ENCODE results near the gene DHRSX.

Gene DHRSX

GRCh38 chrX:2237976-2238375 is 262.8 kb downstream of the DHRSX start:
- peaks cover 1% of the 10 kb centered on the region for H3K4me1 ChIP-seq (ENCODE audit: insufficient read depth, insufficient read length)
- TF ChIP-seq SUZ12 (IDR thresholded peaks at IDR 0.05; ENCODE audit: extremely low read depth, insufficient read depth, insufficient read length) (no peak), YY1 (IDR thresholded peaks at IDR 0.05; ENCODE audit: insufficient read depth, insufficient read length) (no peak), ZNF274 (IDR thresholded peaks at IDR 0.05; ENCODE audit: low read depth, low read length) (no peak)

GRCh38 chrX:2231570-2232192 is 269.1 kb downstream of the DHRSX start:
- no peak overlapping the region for H3K4me3 ChIP-seq (ENCODE audit: insufficient read length, low read depth)
- DNase-seq (ENCODE audit: low read depth, low spot score) = no peak
- peaks cover 5% of the 10 kb centered on the region for H3K4me1 ChIP-seq (ENCODE audit: insufficient read depth, insufficient read length)
- H3K36me3 ChIP-seq (ENCODE audit: insufficient read depth, insufficient read length, low read length) = no peaks in the 10 kb centered on the region
- H3K9ac ChIP-seq (ENCODE audit: insufficient read length, low read depth) = no peak overlapping the region
- no peaks in the 10 kb centered on the region for H3K27me3 ChIP-seq (ENCODE audit: insufficient read depth, insufficient read length)
- no peak for TF ChIP-seq YY1 (IDR thresholded peaks at IDR 0.05; ENCODE audit: insufficient read depth, insufficient read length)
- no peak for TF ChIP-seq SUZ12 (IDR thresholded peaks at IDR 0.05; ENCODE audit: extremely low read depth, insufficient read depth, insufficient read length)
- TF ChIP-seq ZNF274 (IDR thresholded peaks at IDR 0.05; ENCODE audit: low read depth, low read length) = no peak
- no peaks in the 10 kb centered on the region for H3K9me3 ChIP-seq (ENCODE audit: insufficient read depth, low read length)

More at GRCh38 chrX:2237976-2238375, 262.8 kb downstream of the DHRSX start:
- DNase-seq (ENCODE audit: low read depth, low spot score) = no peak
- Histone ChIP-seq H3K27me3 (ENCODE audit: insufficient read depth, insufficient read length) (no peaks in the 10 kb centered on the region), H3K9me3 (ENCODE audit: insufficient read depth, low read length) (no peaks in the 10 kb centered on the region), H3K9ac (ENCODE audit: insufficient read length, low read depth) (no peak overlapping the region), H3K36me3 (ENCODE audit: insufficient read depth, insufficient read length, low read length) (no peaks in the 10 kb centered on the region), H3K4me3 (ENCODE audit: insufficient read length, low read depth) (no peak overlapping the region)

DNA sequence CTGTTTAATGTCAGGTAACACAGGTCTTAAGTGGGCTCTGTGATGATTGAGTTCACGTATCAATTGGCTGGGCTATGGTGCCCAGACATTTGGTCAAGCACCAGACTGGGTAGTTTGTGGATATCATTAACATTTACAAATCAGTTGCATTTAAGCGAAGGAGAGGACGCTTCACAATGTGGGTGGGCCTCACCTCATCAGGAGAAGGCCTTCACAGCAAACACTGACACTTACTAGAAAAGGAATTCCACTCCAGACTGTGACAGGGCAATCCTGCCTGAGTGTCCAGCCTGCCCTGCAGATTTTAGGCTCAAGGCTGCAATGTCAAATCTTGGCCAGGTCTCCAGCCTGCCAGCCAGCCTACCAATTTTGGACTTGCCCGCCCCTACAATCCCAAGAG is 270.3 kb downstream of the DHRSX start:
- TF ChIP-seq YY1 (IDR thresholded peaks at IDR 0.05; ENCODE audit: insufficient read depth, insufficient read length) (no peak), SUZ12 (IDR thresholded peaks at IDR 0.05; ENCODE audit: extremely low read depth, insufficient read depth, insufficient read length) (no peak), ZNF274 (IDR thresholded peaks at IDR 0.05; ENCODE audit: low read depth, low read length) (no peak)
- H3K27me3 ChIP-seq (ENCODE audit: insufficient read depth, insufficient read length) = no peaks in the 10 kb centered on the region
- no peaks in the 10 kb centered on the region for H3K9me3 ChIP-seq (ENCODE audit: insufficient read depth, low read length)
- DNase-seq (ENCODE audit: low read depth, low spot score) = no peak
- H3K9ac ChIP-seq (ENCODE audit: insufficient read length, low read depth) = no peak overlapping the region
- no peaks in the 10 kb centered on the region for H3K36me3 ChIP-seq (ENCODE audit: insufficient read depth, insufficient read length, low read length)
- no peak overlapping the region for H3K4me3 ChIP-seq (ENCODE audit: insufficient read length, low read depth)
- H3K4me1 ChIP-seq (ENCODE audit: insufficient read depth, insufficient read length) = peaks cover 5% of the 10 kb centered on the region

- Histone ChIP-seq H3K27me3 (ENCODE audit: insufficient read depth, insufficient read length) (no peaks in the 10 kb centered on the region), H3K4me1 (ENCODE audit: insufficient read depth, insufficient read length) (peaks cover 5% of the 10 kb centered on the region), H3K9ac (ENCODE audit: insufficient read length, low read depth) (no peak overlapping the region), H3K9me3 (ENCODE audit: insufficient read depth, low read length) (peaks cover 5% of the 10 kb centered on the region; the same call in 1 of the 2 replicates), H3K4me3 (ENCODE audit: insufficient read length, low read depth) (no peak overlapping the region), H3K36me3 (ENCODE audit: insufficient read depth, insufficient read length, low read length) (no peaks in the 10 kb centered on the region)
- no peak for DNase-seq (ENCODE audit: low read depth, low spot score)
- TF ChIP-seq ZNF274 (IDR thresholded peaks at IDR 0.05; ENCODE audit: low read depth, low read length) (no peak), YY1 (IDR thresholded peaks at IDR 0.05; ENCODE audit: insufficient read depth, insufficient read length) (no peak), SUZ12 (IDR thresholded peaks at IDR 0.05; ENCODE audit: extremely low read depth, insufficient read depth, insufficient read length) (no peak)
These were observed 272.2 kb downstream of the DHRSX start for GRCh38 chrX:2228536-2228935.

- H3K4me3 ChIP-seq (ENCODE audit: insufficient read length, low read depth) = no peak overlapping the region
- H3K9me3 ChIP-seq (ENCODE audit: insufficient read depth, low read length) = peaks cover 18% of the 10 kb centered on the region
- no peak overlapping the region for H3K9ac ChIP-seq (ENCODE audit: insufficient read length, low read depth)
- no peaks in the 10 kb centered on the region for H3K27me3 ChIP-seq (ENCODE audit: insufficient read depth, insufficient read length)
- DNase-seq (ENCODE audit: low read depth, low spot score) = no peak
- TF ChIP-seq SUZ12 (IDR thresholded peaks at IDR 0.05; ENCODE audit: extremely low read depth, insufficient read depth, insufficient read length) (no peak), ZNF274 (IDR thresholded peaks at IDR 0.05; ENCODE audit: low read depth, low read length) (no peak)
- H3K4me1 ChIP-seq (ENCODE audit: insufficient read depth, insufficient read length) = peaks cover 3% of the 10 kb centered on the region
- no peaks in the 10 kb centered on the region for H3K36me3 ChIP-seq (ENCODE audit: insufficient read depth, insufficient read length, low read length)
These were observed 273.7 kb downstream of the DHRSX start for GRCh38 chrX:2226906-2227656.

GRCh38 chrX:2226182-2226581 is 274.6 kb downstream of the DHRSX start:
- Histone ChIP-seq H3K36me3 (ENCODE audit: insufficient read depth, insufficient read length, low read length) (no peaks in the 10 kb centered on the region), H3K4me3 (ENCODE audit: insufficient read length, low read depth) (no peak overlapping the region), H3K9me3 (ENCODE audit: insufficient read depth, low read length) (peaks cover 26% of the 10 kb centered on the region), H3K27me3 (ENCODE audit: insufficient read depth, insufficient read length) (no peaks in the 10 kb centered on the region), H3K4me1 (ENCODE audit: insufficient read depth, insufficient read length) (peaks cover 3% of the 10 kb centered on the region), H3K9ac (ENCODE audit: insufficient read length, low read depth) (no peak overlapping the region)
- DNase-seq (ENCODE audit: low read depth, low spot score) = no peak
- TF ChIP-seq ZNF274 (IDR thresholded peaks at IDR 0.05; ENCODE audit: low read depth, low read length) (no peak), YY1 (IDR thresholded peaks at IDR 0.05; ENCODE audit: insufficient read depth, insufficient read length) (no peak), SUZ12 (IDR thresholded peaks at IDR 0.05; ENCODE audit: extremely low read depth, insufficient read depth, insufficient read length) (no peak)

GRCh38 chrX:2224597-2225235 is 276.1 kb downstream of the DHRSX start:
- no peak for TF ChIP-seq ZNF274 (IDR thresholded peaks at IDR 0.05; ENCODE audit: low read depth, low read length)
- no peak for TF ChIP-seq SUZ12 (IDR thresholded peaks at IDR 0.05; ENCODE audit: extremely low read depth, insufficient read depth, insufficient read length)
- TF ChIP-seq YY1 (IDR thresholded peaks at IDR 0.05; ENCODE audit: insufficient read depth, insufficient read length) = no peak
- H3K9me3 ChIP-seq (ENCODE audit: insufficient read depth, low read length) = peaks cover 41% of the 10 kb centered on the region
- no peaks in the 10 kb centered on the region for H3K36me3 ChIP-seq (ENCODE audit: insufficient read depth, insufficient read length, low read length)

More at GRCh38 chrX:2224597-2225235, 276.1 kb downstream of the DHRSX start:
- no peak overlapping the region for H3K9ac ChIP-seq (ENCODE audit: insufficient read length, low read depth)
- H3K4me1 ChIP-seq (ENCODE audit: insufficient read depth, insufficient read length) = peaks cover 3% of the 10 kb centered on the region
- no peak for DNase-seq (ENCODE audit: low read depth, low spot score)
- no peak overlapping the region for H3K4me3 ChIP-seq (ENCODE audit: insufficient read length, low read depth)
- no peaks in the 10 kb centered on the region for H3K27me3 ChIP-seq (ENCODE audit: insufficient read depth, insufficient read length)
